HG02938 (cell line): ENCODE data around the gene SIX3.

Source experiments
- ATAC-seq: cut with Tn5 transposase; IDR thresholded peaks from one replicate; pipeline ENCODE4 v1.9.1; 2021; ENCODE audit warnings: mild to moderate bottlenecking, moderate library complexity; ENCODE audit not compliant: unreplicated experiment

Gene SIX3

DNA sequence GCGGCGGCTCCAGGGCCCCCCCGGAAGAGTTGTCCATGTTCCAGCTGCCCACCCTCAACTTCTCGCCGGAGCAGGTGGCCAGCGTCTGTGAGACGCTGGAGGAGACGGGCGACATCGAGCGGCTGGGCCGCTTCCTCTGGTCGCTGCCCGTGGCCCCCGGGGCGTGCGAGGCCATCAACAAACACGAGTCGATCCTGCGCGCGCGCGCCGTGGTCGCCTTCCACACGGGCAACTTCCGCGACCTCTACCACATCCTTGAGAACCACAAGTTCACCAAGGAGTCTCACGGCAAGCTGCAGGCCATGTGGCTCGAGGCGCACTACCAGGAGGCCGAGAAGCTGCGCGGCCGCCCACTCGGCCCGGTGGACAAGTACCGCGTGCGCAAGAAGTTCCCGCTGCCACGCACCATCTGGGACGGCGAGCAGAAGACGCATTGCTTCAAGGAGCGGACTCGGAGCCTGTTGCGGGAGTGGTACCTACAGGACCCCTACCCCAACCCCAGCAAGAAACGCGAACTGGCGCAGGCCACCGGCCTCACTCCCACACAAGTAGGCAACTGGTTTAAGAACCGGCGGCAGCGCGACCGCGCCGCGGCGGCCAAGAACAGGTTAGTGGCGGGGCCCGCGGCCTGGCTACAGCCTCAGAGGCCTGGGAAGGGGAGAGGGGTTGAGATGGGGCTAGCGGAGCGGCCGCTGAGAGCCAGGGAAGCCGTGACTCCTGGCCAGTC is 965 bp downstream of the SIX3 start:
- ATAC-seq = no peak

DNA sequence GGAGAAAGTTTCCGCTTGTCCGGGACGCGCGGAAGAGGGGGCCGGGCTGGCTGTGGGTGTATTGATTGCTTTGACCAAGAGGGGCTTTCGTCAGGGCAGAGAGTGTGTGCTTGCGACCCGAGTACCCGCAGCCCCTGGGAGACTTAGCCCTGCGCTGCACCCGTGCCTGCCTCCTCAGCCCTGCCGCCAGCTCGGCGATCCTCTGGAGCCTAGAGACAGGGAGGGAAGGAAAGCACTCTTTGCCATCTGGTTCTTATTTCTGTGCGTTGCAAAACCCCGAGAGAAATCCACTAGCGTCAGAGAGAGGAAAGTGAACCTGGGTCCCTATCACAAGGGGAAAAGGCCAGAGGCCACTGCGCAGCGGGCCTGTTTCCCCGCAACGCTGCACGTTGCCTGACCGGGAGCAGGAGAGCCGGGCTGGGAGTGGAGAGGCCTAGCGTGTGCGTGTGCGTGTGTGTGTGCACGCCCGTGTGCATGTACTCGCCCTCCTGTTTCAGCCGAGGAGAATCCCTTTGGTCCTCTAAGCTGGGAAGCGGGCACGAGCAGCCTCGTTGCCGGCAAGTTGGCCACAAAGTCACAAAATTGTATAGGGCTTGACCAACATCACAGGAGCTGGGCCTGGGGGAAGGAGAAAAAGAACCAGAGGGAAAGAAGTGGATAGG is 1.7 kb downstream of the SIX3 start:
- no peak for ATAC-seq

DNA sequence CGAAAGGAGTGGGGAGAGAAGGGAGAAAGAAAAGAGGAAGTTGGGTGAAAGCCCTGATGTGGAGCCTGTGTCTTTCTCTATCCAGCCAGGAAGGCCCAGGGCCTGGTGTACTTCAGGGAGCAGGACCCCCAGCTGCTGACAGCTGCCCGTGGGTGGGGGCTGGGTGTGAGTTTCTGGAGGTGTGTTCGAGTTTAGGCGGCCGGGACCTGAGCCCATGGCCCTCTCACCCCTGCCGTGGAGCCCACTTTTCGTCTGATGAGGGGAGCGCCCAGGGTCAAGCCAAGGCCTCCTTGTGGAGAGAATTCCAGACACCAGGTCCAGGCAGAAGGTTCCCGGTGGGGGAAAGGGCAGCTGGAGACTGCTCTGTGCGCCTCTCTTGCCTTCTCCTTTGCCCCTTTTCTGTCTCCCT is 2.2 kb downstream of the SIX3 start:
- ATAC-seq = no peak

DNA sequence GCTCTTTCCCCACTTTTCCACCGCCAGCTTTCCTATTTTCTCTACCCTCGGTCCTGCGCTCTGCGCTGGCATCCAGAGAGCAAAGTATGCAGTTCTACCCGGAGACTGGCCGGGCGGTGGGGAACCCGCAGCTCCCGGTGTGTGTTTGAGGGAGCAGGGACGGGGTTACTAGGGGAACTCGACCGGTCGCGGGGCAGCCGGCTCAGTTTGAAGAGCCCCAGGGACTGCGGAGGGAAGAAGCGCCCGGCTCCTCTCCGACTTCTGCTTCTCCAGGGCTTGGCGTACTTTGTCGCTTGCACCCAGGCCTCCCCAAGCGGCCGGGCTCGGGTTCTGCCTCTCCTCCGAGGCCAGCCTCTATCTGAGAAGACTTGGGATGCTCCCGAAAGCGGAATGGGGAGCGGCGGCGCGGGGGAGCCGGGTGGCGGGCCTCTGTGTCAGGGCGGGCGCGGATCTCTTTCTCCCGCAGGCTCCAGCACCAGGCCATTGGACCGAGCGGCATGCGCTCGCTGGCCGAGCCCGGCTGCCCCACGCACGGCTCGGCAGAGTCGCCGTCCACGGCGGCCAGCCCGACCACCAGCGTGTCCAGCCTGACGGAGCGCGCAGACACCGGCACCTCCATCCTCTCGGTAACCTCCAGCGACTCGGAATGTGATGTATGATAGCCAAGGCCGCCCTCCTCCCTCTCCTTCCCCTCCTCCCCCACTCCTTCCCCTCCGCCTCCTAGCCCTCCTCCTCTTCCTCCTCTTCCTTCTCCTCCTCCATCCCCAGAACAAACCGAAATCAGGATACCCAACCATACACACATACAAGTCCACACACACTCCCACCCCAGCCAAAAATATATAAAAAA is 2.8 kb downstream of the SIX3 start:
- no peak for ATAC-seq

DNA sequence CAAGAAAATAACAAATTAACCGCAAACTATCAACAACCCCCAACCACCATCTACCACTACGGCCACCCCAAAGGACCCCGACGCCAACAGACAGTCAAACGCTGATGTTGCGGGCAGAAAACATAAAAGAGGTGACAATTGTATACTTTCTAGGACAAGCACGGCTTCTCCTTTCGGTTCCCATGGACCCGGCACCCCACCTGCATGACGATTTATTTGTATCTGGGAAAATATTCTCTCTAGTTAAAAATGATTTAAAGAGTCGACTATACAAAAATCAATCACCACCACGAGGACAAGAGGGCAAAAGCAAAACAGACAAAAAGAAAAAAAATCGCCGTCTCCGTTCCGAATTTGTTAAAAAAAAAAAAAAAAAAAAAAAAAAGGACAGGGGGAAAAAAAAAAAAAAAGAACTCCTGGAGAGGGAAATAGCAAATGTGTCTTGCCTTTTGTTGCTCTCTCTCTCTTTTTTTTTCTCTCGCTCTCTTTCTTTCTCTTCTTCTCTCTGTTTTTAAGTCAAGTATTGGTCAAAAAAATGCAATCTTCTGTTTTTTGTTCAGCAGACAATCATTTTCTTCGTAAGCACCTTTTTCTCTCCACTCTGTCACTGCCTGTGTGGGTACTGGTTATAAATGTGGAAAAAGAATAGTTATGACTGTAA is 3.6 kb downstream of the SIX3 start:
- ATAC-seq = no peak

DNA sequence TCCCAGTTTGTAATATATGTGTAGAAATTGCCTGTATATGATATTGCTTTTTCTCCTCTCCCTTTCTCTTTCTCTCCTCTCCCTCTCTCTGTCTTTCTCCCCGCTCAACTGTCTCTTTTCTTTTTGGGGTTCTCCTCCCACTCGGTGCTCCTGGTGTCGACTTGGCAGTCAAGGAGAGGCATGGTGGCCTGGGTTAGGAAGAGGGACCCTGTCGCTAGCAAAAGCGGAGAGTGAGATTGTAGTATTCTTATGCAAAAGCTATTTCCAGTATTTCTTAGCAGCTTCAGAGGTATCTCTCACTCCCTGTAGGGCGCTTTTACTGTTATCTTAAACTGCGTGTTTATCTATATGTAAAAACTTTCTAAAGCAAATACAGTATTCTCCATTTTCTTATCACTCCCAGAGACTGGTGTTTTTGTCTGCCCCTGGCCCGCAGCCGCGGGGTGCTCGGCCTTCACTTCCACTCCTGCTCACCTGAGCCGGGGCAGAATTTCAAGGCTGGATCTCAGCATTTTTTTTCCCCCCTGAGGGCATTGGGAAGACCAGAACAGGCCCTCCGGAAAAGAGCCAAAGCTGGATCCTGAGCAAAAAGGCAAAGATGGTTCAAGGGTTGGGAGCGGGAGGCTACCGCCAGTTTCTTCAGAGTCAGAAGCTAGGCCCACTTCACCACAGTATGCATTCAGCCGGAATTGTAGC is 4.3 kb downstream of the SIX3 start:
- no peak for ATAC-seq

DNA sequence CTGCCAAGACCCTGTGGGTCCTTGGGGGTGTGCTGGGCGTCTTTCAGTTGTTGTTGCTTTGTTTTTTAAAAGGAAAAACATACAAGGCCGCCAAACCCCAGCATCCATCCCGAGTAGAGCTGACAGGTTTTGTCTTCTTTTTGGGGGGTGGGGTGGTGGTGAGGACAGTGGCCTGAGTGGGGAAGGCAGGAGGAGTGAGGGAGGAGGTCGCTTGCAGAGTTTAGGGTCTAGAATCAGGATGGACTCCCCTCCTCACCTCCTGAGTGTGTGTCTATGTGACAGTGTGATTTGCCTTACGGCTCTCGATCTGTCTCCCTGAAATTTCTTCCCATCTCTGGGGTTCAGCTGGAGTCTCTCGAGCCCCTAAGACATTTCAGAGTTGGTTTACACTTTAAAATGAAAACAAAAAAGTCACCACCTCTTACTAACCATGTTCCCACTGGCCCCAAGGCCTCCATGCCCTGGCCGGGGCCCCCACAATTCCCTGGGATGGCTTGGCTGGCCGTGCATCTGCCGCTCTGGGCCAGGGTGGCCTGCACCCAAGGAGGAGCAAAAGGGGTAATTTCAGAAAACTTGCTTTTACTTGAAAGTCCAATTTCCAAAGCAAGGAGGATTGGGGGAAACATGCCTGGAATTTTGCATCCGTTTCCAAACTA is 5.0 kb downstream of the SIX3 start:
- no peak for ATAC-seq

DNA sequence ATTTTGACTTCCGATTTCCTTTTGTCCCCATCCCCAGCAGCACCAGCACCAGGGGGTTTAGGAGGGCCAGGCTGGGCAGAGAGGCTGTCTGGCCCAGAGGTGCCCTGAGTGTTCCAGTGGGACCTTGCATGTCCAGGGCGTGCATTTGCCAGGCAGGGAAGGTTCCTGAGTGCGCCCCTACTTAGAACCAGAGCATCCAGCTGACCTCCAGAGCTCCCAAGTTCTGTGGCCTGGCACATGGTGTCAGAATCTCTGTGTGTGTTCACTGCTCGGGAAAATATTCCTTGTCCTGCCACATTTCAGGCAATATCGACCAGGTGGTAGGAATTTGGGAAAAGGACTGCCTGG is 5.5 kb downstream of the SIX3 start:
- ATAC-seq = no peak

DNA sequence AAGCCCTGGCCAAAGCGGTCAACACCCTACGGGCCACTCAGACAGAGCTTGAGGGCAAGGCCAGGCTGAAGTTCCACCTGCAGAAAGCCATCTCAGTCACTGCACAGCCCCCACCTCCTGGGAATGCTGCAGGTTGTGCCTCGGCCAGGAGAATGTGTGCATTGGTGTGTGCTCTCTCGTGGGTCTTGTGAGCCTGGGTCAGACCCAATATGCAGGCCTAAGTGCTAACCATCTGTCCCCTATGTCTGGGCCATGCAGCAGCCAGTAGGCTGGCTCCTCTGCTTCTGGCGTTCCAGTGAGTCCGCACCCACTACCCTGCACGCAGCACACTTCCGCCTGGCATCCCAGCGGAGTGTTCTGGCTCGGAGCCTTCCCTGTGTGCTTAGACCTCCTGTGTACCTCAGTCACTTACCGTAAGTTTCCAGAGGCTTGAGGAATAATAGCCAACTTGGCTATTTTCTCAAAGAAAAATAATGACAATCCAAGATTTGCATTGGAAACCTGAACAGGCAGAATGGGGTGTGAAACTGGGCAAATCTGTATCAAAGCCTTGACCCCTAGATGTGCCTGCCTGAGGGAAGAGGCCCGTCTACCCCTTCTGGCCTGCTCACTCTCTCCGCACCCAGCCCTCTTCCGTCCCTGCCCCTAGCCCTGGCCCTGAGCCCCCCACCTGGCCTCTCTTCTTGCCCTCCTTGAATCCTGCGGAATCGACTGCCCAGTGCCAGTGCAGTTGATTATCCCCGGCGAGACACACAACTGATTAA is 7.2 kb downstream of the SIX3 start:
- ATAC-seq = no peak

DNA sequence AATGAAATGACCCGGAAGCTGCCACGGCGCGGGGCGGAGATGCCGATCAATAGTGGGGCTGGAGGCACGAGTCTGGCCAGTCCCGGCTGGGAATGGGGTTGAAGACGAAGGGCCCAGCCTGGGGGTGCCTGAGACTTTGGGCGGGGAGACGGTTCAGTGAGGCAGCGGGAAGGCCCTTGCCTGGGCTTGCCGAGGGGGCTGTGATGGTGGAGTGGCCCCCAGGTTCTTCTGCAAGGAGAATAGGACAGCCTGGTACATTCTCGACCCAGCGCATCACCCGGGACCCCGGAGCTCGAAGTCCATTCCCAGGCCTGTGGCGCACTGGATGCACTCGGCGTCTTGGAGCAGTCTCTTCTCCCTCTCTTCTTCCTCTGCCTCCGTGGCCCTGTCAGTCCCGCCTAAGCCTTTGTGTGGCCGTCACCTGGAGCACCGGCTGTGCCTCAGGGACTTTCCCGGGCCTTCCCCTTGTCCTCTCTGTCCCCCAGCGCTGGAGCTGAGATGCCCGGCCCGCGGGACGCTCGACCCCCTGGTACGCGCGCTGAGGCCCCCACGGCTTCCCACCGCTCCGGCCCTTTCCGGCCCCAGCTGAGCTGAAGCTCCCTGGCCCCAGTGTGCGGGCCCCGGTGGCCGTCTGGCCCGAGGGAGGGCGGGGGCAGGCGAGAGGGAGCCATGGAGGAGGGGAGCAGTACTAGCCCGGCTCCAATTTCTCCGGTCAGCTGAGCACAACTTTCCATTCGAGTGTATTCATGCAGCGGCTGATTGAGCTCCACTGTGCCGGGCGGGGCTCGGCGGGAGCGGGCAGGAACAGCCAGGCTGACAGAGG is 8.0 kb downstream of the SIX3 start:
- no peak for ATAC-seq

DNA sequence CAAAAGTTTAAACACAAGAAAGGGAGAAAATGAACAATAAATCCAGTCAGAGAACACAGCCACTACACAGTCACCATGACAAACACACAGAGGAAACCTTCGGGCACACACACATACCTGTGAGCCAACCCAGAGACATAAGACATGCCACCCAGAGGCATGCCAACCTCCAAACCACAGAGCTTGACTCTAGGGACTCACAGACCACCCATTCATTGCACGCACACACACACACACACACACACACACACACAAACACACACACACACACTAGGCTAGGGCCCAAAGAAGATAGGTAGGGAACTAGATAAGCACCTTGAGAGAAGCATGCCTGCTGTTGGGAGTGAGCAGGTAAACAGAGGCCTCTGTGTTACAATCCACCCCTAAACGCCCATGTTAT is 9.1 kb downstream of the SIX3 start:
- ATAC-seq = no peak

DNA sequence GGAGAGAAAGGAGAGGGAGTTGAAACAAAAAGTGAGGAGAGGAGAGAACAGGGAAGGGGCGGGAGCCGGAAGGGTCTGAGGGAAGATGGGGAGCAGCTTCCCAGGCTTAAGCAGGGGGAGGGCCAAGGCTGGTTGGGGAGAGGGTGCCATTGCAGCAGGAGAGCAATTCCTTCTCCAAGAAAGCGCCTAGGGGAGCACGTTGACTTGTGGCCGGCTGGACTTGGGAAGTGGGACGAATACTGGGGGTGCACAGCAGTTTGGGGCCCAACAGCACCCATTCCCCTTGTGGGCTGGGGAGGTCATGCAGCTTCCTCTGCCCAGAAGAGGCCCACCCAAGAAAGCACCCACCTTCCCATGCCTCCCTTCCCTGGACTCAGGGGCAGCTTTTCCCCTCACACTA is 9.6 kb downstream of the SIX3 start:
- no peak for ATAC-seq

DNA sequence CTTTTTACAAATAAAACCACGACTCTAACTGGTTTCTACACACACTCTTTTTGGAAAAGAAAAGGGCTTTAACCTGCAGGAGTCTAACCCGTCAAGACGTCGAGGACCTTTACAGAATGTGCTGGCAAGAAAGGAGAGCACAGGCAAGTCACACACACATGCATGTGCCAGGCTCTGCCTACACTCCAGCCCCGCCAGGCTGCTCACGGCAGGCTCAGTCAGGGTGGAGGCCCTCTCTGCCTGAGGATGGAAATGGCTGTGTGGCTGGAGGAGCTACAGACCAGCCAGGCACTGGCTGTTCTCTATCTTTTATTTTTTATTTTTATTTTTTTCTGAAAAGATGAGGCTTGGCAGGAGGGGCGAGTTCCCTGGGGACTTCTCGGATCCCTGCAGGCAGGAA is 10.2 kb downstream of the SIX3 start:
- ATAC-seq = no peak

DNA sequence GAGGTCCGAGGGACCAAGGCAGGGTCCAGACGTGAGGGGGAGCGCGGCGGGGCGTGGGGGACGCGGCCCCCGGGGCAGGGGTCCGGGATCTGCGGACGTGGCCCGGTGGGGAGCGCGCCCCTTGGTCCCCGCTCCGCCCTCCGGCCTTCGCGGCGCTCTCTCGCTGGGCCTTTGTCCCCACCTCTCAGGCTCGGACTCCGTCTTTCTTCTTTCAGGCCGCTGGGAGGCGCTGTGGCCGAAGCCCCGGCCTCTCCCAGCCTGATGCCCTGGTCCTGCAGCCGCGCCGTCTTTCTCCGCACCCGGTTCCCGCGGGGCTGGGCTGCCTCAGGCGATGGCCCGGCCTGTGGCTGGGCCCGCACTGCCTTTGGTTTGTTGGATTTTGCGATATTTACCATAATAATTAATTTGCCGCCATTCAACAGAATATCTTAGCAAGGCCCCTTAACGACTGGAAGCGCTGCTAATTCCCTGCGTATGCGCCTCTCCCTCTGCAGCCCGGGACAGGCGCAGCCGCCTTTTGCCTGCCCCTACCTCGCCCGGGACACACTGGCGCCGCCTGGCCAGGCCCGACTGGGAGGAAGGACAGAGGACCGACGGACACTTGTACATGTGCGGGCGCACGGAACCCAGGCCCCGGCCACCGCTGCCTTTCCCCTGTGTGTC is 10.8 kb downstream of the SIX3 start:
- ATAC-seq = no peak

DNA sequence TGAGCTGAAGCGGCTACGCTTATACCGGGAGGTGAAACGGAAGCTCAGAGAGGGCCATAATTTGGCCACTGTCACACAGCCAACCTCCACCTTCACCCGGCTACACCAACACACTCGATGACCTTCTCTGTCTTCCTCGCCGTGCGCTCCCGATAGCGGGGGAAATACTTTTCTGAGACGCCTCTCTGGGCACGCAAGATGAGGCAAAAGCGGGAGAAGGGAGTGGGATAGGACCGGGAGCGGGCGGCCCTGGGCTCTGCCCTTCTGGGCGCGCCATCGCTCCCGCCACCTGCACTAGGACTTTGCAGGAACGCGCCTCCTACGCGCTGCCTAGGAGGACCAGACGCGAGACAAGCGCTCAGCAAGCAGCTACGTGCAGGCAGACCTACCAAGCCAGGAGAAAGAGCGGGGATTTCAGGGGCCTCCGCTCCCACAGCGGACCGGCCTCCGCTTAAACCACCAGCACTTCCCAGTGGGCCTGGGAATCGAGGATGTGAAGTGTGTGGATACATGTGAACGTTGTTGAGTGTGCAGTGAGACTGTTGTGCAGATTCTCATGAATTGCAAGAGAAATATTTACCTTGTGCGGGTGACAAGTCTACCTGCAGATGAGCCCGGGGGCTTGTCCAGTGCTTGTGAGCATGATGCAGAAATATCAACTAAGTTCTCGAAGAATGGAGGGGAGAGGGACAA is 11.4 kb downstream of the SIX3 start:
- ATAC-seq = no peak

DNA sequence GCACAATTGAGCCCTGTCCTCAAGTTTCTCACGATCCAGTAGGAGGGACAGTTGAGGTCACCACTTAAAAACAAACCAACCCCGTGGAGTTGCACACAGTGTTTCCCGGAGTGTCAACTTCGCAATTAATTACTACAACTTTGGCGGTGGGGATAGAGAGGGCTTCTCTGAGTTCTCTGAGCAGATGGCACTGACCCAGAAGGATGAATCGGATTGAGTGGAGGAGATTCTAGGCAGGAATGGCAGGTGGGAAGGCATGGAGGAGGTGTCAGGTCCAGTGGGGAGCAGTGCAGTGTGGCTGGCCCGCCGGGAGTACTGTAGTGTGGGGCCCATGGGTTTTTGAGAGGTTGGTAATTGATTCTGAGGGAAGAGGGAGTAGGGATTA is 12.0 kb downstream of the SIX3 start:
- ATAC-seq = no peak

DNA sequence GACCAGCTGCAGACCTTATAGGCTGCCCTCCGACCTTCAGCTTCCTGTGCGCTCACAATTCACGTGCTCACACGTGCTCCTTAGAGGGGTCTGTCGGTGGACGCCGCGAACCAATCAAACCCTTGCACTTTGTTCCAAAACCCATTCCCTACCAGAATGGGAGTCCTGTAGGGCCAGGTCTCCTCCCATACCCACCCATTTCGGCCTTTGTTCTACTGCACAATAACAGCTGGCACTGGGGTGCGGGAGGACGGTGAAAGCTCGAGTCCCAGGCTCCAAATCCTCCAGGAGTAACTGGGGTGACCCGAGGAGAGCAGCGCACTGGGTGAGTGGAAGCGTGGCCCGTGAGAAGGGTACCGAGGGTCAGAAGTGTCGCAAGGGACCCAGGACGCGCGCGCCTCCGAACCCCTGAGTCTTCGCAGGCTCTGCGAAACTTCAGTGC is 13.0 kb downstream of the SIX3 start:
- ATAC-seq = no peak
